IPS-18a (cell line): ENCODE results near the gene RNASE9.
"Not testable (repeated sequence)": the region's sequence is repeated elsewhere in the genome, so short reads cannot be mapped to it uniquely, and the experiment has no call there.

Experiments
- H3K27ac ChIP-seq: one replicate; pipeline ENCODE4 v1.5.1; 2013; ENCODE audit warnings: low read length
- H3K27me3 ChIP-seq: one replicate; pipeline ENCODE4 v1.6.1; 2013; ENCODE audit warnings: mild to moderate bottlenecking, low read length; ENCODE audit not compliant: control insufficient read depth, insufficient read depth
- H3K36me3 ChIP-seq: one replicate; pipeline ENCODE4 v1.6.1; 2013; ENCODE audit warnings: low read depth, low read length; ENCODE audit not compliant: control insufficient read depth
- H3K4me1 ChIP-seq: one replicate; pipeline ENCODE4 v1.6.1; 2013; ENCODE audit warnings: low read depth, low read length; ENCODE audit not compliant: control insufficient read depth
- H3K4me3 ChIP-seq: one replicate; pipeline ENCODE4 v1.5.1; 2013; ENCODE audit warnings: low read length
- H3K9ac ChIP-seq: one replicate; pipeline ENCODE4 v1.6.1; 2013; ENCODE audit warnings: mild to moderate bottlenecking, low read length, moderate library complexity
- H3K9me3 ChIP-seq: one replicate; pipeline ENCODE4 v1.6.1; 2013; ENCODE audit warnings: low read depth, low read length; ENCODE audit not compliant: control insufficient read depth

Gene RNASE9

DNA sequence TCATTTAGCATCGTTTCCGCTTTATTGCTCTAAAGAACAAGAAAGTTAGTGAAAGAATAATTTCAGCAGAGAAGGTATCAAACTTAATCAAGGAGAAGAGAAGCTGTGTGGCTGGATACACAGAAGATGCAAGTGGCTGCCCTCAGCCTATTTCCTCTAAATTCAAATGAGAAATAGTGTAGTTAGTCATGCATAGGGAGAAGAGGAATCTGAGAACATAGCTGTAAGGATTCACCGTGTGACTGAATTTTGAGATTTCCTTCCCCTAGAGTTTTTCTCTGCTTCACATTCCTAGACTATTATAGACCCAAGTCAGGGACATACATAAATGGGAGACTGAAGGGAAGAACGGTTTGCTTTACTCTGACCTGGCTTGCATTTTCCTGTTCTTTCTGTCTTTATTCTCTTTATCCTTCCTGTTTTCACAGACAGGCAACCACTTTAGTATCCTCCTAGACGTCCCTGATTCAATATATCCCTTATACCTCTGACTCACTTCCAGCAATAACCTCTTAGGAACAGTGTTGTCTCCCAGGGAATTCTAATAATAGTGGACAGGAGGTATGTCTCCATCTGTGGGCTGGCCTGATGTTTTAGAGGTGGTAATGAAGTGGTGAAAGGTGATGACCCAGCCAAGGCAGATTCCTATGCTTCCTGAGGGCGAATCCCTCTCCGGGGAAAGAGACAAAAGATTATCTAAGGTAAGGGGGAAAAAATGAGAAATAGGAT, 48.5 kb downstream of the RNASE9 start:
- Histone ChIP-seq H3K9me3 (no peaks in the 10 kb centered on the region), H3K27me3 (no peaks in the 10 kb centered on the region), H3K36me3 (no peaks in the 10 kb centered on the region), H3K4me1 (no peaks in the 10 kb centered on the region), H3K27ac (no peak overlapping the region), H3K4me3 (no peak overlapping the region), H3K9ac (no peak overlapping the region)

DNA sequence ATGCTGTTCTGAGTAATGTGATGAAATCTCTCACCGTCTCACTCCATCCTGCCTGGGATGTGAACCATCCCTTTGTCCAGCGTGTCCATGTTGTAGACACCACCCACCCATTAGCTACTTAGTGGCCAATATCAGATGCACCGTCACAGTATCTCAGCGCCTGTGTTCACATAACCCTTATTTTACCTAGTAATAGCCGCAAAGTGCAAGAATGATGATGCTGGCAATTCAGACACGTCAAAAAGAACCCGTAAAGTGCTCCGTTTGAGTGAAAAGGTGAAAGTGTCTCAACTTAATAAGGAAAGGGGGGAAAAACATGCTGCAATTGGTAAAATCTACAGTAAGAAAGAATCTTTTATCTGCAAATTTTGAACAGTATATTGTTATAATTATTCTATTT, 52.5 kb downstream of the RNASE9 start:
- H3K9me3 ChIP-seq = no peaks in the 10 kb centered on the region
- no peak overlapping the region for H3K27ac ChIP-seq
- H3K9ac ChIP-seq = no peak overlapping the region
- H3K4me1 ChIP-seq = no peaks in the 10 kb centered on the region
- no peak overlapping the region for H3K4me3 ChIP-seq
- H3K36me3 ChIP-seq = no peaks in the 10 kb centered on the region
- H3K27me3 ChIP-seq = no peaks in the 10 kb centered on the region

DNA sequence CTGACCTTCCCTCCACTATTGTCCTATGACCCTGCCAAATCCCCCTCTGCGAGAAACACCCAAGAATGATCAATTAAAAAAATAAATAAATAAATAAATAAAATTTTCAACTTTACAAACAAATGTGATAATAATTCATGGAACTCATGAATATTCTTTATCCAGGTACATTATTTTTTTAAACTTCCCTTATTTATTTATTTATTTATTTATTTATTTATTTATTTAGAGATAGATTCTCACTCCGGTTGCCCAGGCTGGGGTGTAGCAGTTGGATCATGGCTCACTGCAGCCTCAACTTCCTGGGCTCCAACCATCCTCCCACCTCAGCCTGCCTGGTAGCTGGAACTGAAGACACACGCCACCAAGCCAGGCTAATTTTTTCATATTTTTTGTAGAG, 53.3 kb downstream of the RNASE9 start:
- not testable (repeated sequence) for H3K36me3 ChIP-seq, H3K9ac ChIP-seq, H3K27me3 ChIP-seq, H3K9me3 ChIP-seq, H3K4me3 ChIP-seq, H3K4me1 ChIP-seq, H3K27ac ChIP-seq

DNA sequence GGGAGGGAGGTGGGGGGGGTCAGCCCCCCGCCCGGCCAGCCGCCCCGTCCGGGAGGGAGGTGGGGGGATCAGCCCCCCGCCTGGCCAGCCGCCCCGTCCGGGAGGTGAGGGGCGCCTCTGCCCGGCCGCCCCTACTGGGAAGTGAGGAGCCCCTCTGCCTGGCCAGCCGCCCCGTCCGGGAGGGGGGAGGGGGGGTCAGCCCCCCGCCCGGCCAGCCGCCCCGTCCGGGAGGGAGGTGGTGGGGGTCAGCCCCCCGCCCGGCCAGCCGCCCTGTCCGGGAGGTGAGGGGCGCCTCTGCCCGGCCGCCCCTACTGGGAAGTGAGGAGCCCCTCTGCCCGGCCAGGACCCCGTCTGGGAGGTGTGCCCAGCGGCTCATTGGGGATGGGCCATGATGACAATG, 54.1 kb downstream of the RNASE9 start:
- not testable (repeated sequence) for H3K9ac ChIP-seq, H3K27me3 ChIP-seq, H3K4me3 ChIP-seq, H3K4me1 ChIP-seq, H3K9me3 ChIP-seq, H3K36me3 ChIP-seq, H3K27ac ChIP-seq

DNA sequence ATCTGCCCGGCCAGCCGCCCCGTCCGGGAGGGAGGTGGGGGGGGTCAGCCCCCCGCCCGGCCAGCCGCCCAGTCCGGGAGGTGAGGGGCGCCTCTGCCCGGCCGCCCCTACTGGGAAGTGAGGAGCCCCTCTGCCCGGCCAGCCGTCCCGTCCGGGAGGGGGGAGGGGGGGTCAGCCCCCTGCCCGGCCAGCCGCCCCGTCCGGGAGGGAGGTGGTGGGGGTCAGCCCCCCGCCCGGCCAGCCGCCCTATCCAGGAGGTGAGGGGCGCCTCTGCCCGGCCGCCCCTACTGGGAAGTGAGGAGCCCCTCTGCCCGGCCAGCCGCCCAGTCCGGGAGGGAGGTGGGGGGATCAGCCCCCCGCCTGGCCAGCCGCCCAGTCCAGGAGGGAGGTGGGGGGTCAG, 54.6 kb downstream of the RNASE9 start:
- not testable (repeated sequence) for H3K4me3 ChIP-seq, H3K4me1 ChIP-seq, H3K27me3 ChIP-seq, H3K9ac ChIP-seq, H3K36me3 ChIP-seq, H3K9me3 ChIP-seq, H3K27ac ChIP-seq
